ENCODE results near the gene PRKN.

GRCh38 chr6:162679681-162680080 is 47.9 kb downstream of the PRKN start:
- TF ChIP-seq CTCF (IDR thresholded peaks at IDR 0.05; ENCODE audit: low read length) (no peak), EZH2 (IDR thresholded peaks at IDR 0.05; ENCODE audit: borderline replicate concordance, low read length) (no peak)

Measured in OCI-LY1 (cell line).